ENCODE results near the gene SERINC3.

The SERINC3 gene

DNA sequence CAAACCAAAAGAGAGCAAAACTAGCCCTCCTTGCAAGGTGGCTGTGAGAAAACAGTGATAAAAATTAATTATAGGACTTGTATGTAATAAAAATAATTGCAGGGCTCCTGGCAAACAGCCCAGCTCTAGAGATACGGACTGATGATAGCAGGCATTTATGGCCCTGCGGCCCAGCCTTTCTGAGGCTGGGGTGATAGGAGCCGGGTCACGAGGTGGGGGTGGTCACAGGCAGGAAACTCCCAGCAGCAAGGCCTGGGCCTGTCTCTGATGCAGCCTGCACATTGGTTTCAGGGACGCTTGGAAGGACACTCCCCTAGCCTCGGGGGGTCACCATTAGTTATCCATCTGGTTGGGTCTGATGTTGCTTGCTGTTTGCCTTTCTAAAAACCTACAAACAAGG is 64.9 kb downstream of the SERINC3 start:
- H3K4me3 ChIP-seq (ENCODE audit: low read length): no peak overlapping the region
- no peak overlapping the region for H3K27ac ChIP-seq (ENCODE audit: low read length)
- no peak overlapping the region for H3K4me2 ChIP-seq (ENCODE audit: low read depth, low read length)
- no peaks in the 10 kb centered on the region for H3K4me1 ChIP-seq (ENCODE audit: low read length)
- no peaks in the 10 kb centered on the region for H3K9me3 ChIP-seq (replicated peaks; ENCODE audit: insufficient read depth, low read length)
- no peak overlapping the region for H3K9ac ChIP-seq (ENCODE audit: low read length)
- H3F3A ChIP-seq (ENCODE audit: insufficient read depth, low read length): no peaks in the 10 kb centered on the region
- no peaks in the 10 kb centered on the region for H3K79me2 ChIP-seq (ENCODE audit: low read length)
- H2AFZ ChIP-seq (ENCODE audit: low read length): no peak overlapping the region
- no peak for DNase-seq
- no peaks in the 10 kb centered on the region for H3K36me3 ChIP-seq (replicated peaks; ENCODE audit: insufficient read depth, low read length)
- no peaks in the 10 kb centered on the region for H3K9me2 ChIP-seq (replicated peaks; ENCODE audit: insufficient read depth, low read length)
- no peaks in the 10 kb centered on the region for H3K27me3 ChIP-seq (replicated peaks; ENCODE audit: insufficient read depth, low read length)
- TF ChIP-seq EZH2phosphoT487 (IDR thresholded peaks at IDR 0.05; ENCODE audit: low read length) (no peak), EZH2 (optimal IDR thresholded peaks at IDR 0.05; ENCODE audit: low read depth, low read length) (no peak)
- TF ChIP-seq, protein P1, sequence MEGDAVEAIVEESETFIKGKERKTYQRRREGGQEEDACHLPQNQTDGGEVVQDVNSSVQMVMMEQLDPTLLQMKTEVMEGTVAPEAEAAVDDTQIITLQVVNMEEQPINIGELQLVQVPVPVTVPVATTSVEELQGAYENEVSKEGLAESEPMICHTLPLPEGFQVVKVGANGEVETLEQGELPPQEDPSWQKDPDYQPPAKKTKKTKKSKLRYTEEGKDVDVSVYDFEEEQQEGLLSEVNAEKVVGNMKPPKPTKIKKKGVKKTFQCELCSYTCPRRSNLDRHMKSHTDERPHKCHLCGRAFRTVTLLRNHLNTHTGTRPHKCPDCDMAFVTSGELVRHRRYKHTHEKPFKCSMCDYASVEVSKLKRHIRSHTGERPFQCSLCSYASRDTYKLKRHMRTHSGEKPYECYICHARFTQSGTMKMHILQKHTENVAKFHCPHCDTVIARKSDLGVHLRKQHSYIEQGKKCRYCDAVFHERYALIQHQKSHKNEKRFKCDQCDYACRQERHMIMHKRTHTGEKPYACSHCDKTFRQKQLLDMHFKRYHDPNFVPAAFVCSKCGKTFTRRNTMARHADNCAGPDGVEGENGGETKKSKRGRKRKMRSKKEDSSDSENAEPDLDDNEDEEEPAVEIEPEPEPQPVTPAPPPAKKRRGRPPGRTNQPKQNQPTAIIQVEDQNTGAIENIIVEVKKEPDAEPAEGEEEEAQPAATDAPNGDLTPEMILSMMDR (IDR thresholded peaks at IDR 0.05; ENCODE audit: low read length): no peak
- no peaks in the 10 kb centered on the region for H4K20me1 ChIP-seq (ENCODE audit: insufficient read depth, low read length)

DNA sequence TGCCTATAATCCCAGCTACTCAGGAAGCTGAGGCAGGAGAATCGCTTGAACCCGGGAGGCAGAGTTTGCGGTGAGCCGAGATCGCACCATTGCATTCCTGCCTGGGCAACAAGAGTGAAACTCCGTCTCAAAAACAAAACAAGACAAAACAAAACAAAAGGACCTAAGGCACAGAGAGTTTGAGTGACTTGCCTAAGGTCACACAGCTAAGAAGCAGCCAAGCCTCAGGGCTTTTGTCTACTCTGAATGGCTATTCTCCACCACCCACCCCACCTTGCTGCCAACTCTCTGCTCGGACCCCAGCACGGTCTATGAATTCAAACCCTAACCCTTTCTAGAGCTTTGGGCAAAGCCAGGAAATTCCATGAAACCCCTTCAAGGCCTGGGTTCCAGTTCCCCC is 65.3 kb downstream of the SERINC3 start:
- no peak overlapping the region for H3K4me3 ChIP-seq (ENCODE audit: low read length)
- no peaks in the 10 kb centered on the region for H3K79me2 ChIP-seq (ENCODE audit: low read length)
- no peak overlapping the region for H3K4me2 ChIP-seq (ENCODE audit: low read depth, low read length)
- no peaks in the 10 kb centered on the region for H3K36me3 ChIP-seq (replicated peaks; ENCODE audit: insufficient read depth, low read length)
- no peak for DNase-seq
- no peak overlapping the region for H2AFZ ChIP-seq (ENCODE audit: low read length)
- H3K9ac ChIP-seq (ENCODE audit: low read length): no peak overlapping the region
- H3K4me1 ChIP-seq (ENCODE audit: low read length): no peaks in the 10 kb centered on the region
- H3K9me2 ChIP-seq (replicated peaks; ENCODE audit: insufficient read depth, low read length): no peaks in the 10 kb centered on the region
- no peaks in the 10 kb centered on the region for H3K9me3 ChIP-seq (replicated peaks; ENCODE audit: insufficient read depth, low read length)
- H4K20me1 ChIP-seq (ENCODE audit: insufficient read depth, low read length): no peaks in the 10 kb centered on the region
- H3K27me3 ChIP-seq (replicated peaks; ENCODE audit: insufficient read depth, low read length): no peaks in the 10 kb centered on the region
- no peak for TF ChIP-seq EZH2phosphoT487 (IDR thresholded peaks at IDR 0.05; ENCODE audit: low read length)
- TF ChIP-seq EZH2 (optimal IDR thresholded peaks at IDR 0.05; ENCODE audit: low read depth, low read length): no peak
- TF ChIP-seq, protein P1 (IDR thresholded peaks at IDR 0.05; ENCODE audit: low read length): no peak
- H3F3A ChIP-seq (ENCODE audit: insufficient read depth, low read length): no peaks in the 10 kb centered on the region
- no peak overlapping the region for H3K27ac ChIP-seq (ENCODE audit: low read length)

DNA sequence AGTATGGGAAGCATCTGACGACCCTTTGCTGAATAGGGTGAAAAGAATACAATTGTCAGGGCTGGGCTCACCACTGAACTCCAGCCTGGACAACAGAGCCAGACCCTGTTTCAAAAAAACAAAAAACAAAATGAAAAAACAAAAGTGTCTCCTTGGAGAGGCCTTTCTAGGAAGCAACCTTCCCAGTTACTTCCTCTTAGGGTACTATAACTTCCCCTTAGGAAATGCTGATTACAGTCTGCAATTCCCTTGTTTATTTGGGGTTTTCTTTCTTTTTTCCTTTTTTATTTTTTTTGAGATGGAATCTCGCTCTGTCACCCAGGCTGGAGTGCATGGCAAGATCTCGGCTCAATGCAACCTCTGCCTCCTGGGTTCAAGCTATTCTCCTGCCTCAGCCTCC is 66.7 kb downstream of the SERINC3 start:
- TF ChIP-seq, protein P1 (IDR thresholded peaks at IDR 0.05; ENCODE audit: low read length): no peak
- TF ChIP-seq EZH2 (optimal IDR thresholded peaks at IDR 0.05; ENCODE audit: low read depth, low read length) (no peak), EZH2phosphoT487 (IDR thresholded peaks at IDR 0.05; ENCODE audit: low read length) (no peak)
- Histone ChIP-seq H3K4me2 (ENCODE audit: low read depth, low read length) (no peak overlapping the region), H3K4me1 (ENCODE audit: low read length) (no peaks in the 10 kb centered on the region), H3K9me2 (replicated peaks; ENCODE audit: insufficient read depth, low read length) (no peaks in the 10 kb centered on the region), H4K20me1 (ENCODE audit: insufficient read depth, low read length) (no peaks in the 10 kb centered on the region), H3K9me3 (replicated peaks; ENCODE audit: insufficient read depth, low read length) (no peaks in the 10 kb centered on the region), H2AFZ (ENCODE audit: low read length) (no peak overlapping the region), H3F3A (ENCODE audit: insufficient read depth, low read length) (no peaks in the 10 kb centered on the region), H3K27ac (ENCODE audit: low read length) (no peak overlapping the region), H3K36me3 (replicated peaks; ENCODE audit: insufficient read depth, low read length) (no peaks in the 10 kb centered on the region), H3K4me3 (ENCODE audit: low read length) (no peak overlapping the region), H3K27me3 (replicated peaks; ENCODE audit: insufficient read depth, low read length) (no peaks in the 10 kb centered on the region), H3K9ac (ENCODE audit: low read length) (no peak overlapping the region), H3K79me2 (ENCODE audit: low read length) (no peaks in the 10 kb centered on the region)
- DNase-seq: no peak

Measured in MM.1S (cell line).